Fibroblast of the aortic adventitia (primary cell): ENCODE data around the gene AFF2. TPM values are rescaled to one million over a fixed set of nuclear protein-coding genes. Genes with fewer than 3 reads are reported as not detected.

Experiments
- DNase-seq: peaks from one replicate; pipeline ENCODE4 v3.0.0-alpha.2; 2010; ENCODE audit warnings: low read depth
- H3K4me3 ChIP-seq: 2 replicates; pipeline ENCODE4 v1.5.1; 2011; ENCODE audit warnings: low read depth, mild to moderate bottlenecking, control low read depth, low read length, moderate library complexity
- total RNA-seq: library from RNA; depleted of rRNA; stranded (reverse); fragments of >200 nt; gene quantifications from 2 replicates; pipeline ENCODE4 v1.2.3, GENCODE V29; 2012; ENCODE audit warnings: low replicate concordance
- TF ChIP-seq, protein P1 (sequence below): IDR thresholded peaks from 2 replicates; pipeline ENCODE4 v1.5.1; 2011; ENCODE audit warnings: mild to moderate bottlenecking, low read length, control low read depth, inconsistent platforms; ENCODE audit not compliant: insufficient read depth

Gene AFF2
- total RNA-seq, 1 donor = 6.6 TPM

DNA sequence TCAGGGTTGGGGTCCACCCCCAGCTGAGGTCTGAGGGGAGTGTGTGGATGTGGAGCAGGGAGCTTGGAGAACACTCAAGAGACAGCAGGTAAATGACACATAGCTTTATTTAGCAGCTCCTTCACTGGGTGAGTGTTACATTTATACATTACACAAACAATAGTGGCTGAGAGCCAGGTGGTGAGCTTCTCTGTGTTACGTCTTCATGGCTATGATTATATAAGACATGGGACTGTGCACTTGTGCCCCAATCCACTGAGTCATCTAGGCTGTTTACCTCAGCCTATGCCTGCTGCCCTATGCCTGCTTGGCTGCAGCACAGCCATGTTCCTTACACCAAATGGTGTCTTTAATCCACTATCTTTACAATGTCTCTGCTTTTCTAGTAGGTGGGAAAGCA, 459.6 kb downstream of the AFF2 start:
- H3K4me3 ChIP-seq = no peak overlapping the region
- TF ChIP-seq, protein P1, sequence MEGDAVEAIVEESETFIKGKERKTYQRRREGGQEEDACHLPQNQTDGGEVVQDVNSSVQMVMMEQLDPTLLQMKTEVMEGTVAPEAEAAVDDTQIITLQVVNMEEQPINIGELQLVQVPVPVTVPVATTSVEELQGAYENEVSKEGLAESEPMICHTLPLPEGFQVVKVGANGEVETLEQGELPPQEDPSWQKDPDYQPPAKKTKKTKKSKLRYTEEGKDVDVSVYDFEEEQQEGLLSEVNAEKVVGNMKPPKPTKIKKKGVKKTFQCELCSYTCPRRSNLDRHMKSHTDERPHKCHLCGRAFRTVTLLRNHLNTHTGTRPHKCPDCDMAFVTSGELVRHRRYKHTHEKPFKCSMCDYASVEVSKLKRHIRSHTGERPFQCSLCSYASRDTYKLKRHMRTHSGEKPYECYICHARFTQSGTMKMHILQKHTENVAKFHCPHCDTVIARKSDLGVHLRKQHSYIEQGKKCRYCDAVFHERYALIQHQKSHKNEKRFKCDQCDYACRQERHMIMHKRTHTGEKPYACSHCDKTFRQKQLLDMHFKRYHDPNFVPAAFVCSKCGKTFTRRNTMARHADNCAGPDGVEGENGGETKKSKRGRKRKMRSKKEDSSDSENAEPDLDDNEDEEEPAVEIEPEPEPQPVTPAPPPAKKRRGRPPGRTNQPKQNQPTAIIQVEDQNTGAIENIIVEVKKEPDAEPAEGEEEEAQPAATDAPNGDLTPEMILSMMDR = no peak
- DNase-seq = peak; percentile 30

DNA sequence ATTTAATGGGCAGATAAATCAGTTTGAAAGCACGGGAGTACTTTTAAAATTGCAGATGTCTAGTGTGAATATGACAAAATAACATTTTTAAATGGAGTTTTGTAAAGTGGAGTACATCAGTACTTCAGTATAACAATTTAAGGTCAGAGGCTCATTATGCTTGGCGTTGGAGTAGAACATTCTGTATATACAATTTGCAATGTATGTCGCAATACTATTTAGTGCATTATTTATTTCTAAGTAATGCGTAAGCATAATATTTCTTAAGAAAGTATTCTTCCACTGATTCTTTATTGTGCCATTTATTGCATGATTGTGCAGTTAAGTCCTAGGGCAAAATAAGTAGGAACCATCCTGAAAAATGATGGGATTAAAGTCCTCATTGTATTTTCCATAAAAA, 461.6 kb downstream of the AFF2 start:
- DNase-seq = no peak

DNA sequence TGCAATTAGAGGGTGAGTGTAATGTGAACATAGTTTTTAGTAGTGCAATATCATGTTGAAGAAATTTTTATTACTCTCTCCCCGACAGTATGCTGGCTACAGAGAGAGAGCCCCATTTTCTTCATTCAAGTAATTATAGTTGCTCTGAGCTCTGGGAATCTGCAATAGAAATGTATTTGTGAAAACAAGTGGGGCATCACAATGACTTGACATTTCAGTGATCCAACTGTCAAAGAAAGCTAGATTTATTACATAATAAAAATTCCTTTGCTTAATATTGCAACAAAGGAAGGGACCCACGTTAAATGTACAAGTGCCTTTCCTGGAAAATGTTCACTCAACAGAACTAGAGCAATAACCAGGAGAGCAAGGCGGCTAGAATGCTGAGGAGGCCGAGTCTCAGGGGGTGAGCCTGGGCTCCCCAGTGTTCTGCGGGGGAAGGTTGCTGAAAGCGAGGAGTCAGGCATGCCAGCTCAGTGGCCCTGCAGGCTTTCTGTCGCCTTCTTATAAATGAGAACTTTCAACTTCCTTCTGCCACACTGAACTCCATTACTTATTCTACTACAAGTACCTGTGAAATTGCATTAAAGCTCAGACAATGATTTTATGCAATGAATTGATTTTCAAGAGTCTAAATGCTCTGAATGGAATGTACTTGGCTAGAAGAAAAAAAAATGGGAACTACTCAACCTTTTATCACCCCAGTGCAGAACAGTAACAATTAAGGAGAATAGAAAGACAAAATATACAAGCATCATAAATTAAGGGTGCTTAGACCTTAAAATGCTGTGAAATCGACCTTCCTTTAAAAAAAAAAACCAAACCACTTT, 476.4 kb downstream of the AFF2 start:
- no peak overlapping the region for H3K4me3 ChIP-seq

More for the DNA sequence above, 461.6 kb downstream of the AFF2 start:
- TF ChIP-seq, protein P1 = no peak
- H3K4me3 ChIP-seq = no peak overlapping the region

DNA sequence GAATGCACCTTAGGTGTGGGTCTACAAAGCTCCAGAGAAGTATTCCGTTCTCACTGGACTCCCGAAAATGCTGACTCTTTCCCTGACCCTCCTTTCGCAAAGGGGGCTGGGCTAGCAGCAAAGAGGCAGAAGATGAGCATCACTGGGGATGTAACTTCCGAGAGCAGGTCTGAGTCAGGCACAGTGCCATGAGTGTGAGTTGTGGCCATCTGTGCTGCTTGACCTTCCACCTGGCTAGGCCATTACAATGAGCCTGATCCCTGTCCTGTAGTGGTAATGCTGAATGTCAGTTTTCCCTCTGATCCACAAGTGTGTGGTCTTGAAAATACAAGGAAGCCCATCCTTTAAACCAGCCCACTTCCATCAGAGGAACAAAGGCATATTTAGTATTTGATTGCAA, 479.4 kb downstream of the AFF2 start:
- TF ChIP-seq, protein P1 = no peak
- no peak for DNase-seq

More for the DNA sequence above, 476.4 kb downstream of the AFF2 start:
- TF ChIP-seq, protein P1 = no peak
- no peak for DNase-seq

DNA sequence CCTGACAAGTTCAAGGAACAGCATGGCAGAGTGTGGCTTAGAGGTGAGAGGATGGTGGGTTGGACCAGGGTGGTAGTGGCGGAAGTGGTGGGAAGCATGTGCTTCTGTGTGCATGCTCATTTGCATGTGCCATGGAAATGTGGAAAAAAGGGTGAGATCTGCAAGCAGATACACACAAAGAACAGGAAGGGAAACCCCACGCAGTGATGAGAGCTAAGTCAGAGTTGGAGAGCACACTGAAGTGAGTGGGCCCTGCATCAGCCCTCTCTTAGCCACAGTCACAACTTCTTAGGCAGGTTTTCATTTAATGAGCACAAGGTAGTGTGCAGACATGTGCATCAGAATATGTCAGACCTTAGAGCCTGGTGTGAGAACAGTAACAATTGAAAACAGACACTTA, 483.8 kb downstream of the AFF2 start:
- TF ChIP-seq, protein P1 = no peak
- no peak overlapping the region for H3K4me3 ChIP-seq
- DNase-seq = no peak

More for the DNA sequence above, 479.4 kb downstream of the AFF2 start:
- no peak overlapping the region for H3K4me3 ChIP-seq

DNA sequence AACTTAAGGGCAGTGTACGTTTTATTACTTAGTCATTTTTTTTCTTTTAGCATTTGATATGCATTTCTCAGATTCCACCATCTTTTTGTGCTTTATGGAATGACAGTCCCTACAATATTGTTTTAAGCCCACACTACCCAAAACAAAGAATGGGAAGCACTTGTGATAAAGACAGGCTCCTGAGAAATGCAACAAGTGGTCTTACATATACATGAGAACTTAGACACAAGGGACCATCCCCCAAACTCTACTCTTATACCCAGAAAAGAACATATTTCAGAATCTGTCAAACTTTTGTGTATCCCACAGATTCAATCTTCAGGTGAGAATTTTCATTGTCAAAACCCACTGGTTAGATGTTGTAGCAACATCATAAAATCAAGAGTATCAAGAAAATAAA, 491.1 kb downstream of the AFF2 start:
- no peak for DNase-seq
- TF ChIP-seq, protein P1 = no peak
- no peak overlapping the region for H3K4me3 ChIP-seq

DNA sequence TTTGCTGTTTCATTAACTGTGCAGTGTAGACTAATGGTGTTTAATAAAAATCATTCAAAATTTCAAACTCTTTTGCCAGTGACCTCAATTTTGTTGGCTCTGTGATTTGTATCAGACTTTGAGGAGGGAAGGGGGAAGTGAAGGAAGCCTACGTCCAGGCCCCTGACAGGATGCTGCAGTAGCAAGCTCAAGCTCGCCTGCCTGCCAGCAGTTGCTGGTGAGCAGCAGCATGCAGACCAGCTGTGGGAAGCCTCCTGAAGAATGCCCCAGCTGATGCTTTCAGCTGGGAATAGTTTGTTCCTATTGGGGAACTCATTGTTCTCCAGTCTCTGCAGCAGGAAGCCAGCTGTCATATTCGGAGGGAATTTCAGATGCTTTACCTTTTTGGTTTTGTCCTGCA, 495.2 kb downstream of the AFF2 start:
- DNase-seq = no peak
- TF ChIP-seq, protein P1 = no peak

More for the DNA sequence above, 495.2 kb downstream of the AFF2 start:
- no peak overlapping the region for H3K4me3 ChIP-seq
